Bone marrow (tissue), 2 donors: ENCODE data around the gene LYST.

Experiments
- DNase-seq, 2 donors: peaks; one replicate each; lab custom pipeline; 2025; lab: John Stamatoyannopoulos, UW

LYST gene

DNA sequence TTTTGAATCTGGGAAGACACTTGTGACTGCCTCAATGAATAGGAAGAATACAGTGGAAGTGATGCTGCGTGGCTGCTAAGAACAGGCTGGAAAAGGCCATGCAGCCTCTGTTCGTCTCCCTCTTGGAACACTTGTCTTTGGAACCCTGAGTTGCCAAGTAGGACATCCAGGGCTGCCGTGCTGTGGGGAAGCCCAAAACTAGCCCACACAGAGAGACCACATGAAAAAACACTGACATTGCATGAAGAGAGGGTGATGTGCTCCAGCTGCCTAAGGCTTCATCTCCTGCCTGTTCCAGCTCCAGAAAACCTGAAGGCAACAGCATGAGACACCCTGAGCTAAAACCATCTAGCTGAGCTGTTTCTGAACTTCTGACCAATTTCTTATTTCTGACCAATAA is 156.0 kb downstream of the LYST start:
- DNase-seq: no peak

GRCh38 chr1:235709018-235709417 is 157.7 kb downstream of the LYST start:
- DNase-seq: no peak

DNA sequence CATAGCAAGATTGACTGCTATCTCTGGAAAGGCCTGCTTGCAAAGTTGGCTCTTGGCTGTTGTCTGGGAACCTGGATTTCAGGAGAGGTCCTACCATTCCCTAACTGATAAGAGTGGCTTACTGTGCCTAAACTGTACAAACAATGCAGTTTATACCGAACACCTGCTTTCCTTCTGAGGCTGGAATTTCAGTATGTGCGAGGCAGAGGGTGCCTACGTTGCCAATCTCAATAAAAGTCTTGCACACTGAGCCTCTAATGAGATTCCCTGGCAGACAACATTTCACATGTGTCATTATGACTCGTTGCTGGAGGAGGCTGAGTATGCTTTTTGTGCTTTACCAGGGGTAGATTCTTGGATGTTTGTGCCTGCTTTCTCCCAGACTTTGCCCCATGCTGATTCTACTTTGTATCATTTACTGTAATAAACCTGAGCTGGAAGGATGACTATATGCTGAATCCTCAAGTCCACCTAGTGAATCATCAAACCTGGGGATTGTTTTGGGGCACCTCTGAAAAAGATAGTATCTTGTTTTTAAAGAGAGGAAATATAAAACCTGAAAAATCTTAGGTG is 158.2 kb downstream of the LYST start:
- DNase-seq: no peak

- no peak for DNase-seq
Measured at GRCh38 chr1:235703506-235703905, 163.2 kb downstream of the LYST start.

- DNase-seq: no peak
Measured at GRCh38 chr1:235702412-235702811, 164.3 kb downstream of the LYST start.

DNA sequence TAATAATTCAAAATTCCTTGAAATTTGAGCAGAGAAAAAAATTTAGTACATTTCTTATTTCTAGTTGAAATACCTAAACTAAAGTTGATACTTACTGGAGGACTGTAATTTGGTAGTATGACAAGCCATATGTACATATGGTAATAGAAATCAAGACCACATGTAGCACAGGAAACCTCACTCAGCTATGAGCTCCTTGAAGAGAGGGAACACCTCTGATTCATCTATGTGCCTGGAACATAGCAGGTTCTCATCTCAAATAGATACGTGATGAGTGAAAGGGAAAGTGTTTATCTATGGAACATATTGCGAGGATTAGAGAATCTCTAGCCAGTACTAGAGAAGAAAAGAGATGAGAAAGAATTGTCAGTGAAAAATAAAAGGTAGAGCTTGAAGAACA is 169.2 kb downstream of the LYST start:
- DNase-seq: no peak

GRCh38 chr1:235689356-235689755 is 177.3 kb downstream of the LYST start:
- no peak for DNase-seq

DNA sequence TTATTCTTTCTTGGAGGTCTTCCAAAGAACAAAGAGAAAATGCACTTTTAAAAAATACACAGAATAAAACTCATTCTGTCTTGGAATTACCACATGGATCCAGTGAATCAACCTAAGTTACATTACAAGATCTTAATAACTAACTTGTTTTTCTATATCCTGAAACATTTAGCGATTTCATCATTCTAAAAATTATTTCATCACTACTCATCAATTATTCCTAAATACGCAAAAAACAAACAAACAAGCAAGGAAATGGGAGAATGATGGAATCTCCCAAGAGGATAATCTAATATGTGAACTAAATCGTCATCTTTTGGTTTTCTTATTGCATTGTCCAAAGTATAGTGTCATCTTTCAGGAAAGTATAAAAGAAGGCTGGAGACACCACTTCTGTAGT is 178.6 kb downstream of the LYST start:
- no peak for DNase-seq

DNA sequence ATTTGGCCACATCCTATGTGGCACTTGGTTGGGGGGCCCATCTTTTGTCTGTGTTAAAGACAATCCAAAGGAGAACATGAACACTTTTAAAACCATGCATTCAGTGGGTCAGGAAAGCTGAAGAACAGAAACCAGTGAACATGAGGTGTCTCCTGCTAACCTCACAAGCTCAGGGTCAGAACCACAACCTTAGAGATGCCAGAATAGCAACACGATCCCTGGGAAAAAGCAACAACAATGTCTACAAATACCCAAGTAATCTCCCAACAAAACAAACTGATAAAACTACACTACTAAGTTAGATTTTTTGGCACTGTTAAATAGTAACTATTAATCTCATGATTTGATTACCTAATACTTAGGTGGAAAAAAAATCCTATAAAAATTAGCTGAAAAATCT is 183.1 kb downstream of the LYST start:
- DNase-seq: no peak

- DNase-seq: no peak
Measured at GRCh38 chr1:235682216-235682615, 184.5 kb downstream of the LYST start.

GRCh38 chr1:235679644-235680043 is 187.1 kb downstream of the LYST start:
- no peak for DNase-seq

DNA sequence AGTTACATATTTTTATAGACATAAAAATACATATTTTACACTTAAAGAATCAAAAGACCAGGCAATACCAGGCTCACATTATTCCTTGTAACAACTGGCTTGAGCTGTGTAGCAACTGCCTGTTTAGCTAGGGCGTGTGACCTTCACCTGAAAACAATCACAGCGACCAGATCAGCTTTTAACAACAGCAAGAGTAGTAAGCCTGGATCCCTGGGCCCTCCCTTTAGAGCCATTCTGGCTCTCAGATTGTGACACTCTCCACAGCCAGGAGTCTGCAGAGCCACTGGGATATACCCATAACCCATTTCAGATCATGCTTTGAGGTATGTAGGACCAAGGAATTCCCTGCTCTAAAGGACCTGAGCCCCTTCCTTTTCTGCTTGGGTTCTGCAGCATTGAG is 187.7 kb downstream of the LYST start:
- no peak for DNase-seq

DNA sequence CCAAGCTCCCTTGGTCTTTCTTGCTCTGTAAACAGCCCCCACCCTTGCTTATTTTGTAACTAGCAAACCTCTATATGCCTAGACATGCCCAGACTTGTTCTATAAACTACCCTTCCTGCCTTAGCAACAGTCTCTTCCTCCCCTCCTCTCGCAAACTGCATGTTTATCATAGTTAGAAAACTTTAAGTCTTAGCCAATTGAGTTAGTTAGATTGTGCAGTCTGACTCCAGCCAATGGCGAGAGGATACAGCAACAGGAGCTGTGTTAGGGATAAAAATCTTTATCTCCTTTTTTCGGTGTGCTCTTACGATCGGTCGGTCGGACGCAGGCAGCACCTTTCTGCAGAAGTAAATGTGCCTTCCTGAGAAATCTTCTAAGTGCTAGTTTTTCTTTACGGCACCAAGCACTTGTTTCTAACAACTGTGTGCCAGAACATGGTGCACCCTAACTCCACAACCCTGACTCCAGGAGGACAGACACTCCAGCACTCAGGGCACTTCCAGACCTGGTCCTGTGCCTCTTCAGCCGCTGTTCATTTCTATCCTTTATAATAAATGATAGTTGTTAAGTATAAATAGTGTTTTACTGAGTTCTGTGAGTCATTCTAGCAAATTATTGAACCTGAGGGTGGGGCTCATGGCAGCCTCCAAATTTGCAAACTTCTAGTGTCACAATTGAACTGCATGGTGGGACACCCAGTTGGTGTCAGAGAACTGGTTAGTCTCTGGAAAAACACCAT is 191.4 kb downstream of the LYST start:
- DNase-seq: no peak

DNA sequence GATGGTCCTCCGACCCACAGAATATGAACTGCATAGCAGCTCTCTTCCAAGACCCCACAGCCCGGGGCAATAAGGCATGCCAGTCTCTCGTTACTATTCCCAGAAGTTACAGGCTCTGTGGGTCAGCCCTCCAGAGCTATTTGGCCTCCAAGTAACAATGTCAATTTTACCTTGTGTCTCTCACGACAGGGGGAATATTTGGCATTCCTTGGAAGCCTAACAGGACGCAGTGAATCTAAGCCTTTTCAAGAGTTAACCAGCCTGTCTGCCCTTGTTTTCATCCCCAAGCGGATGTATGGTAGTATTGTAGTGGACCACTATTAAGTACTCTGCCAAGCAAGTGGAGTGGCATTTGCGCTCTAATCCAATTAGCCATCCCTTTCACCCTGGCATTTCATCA is 192.7 kb downstream of the LYST start:
- no peak for DNase-seq

GRCh38 chr1:235671992-235672391 is 194.7 kb downstream of the LYST start:
- no peak for DNase-seq

GRCh38 chr1:235670157-235670776 is 196.4 kb downstream of the LYST start:
- no peak for DNase-seq

- no peak for DNase-seq
Measured at GRCh38 chr1:235669277-235669676, 197.4 kb downstream of the LYST start.

- DNase-seq: no peak
Measured at GRCh38 chr1:235663628-235664027, 203.1 kb downstream of the LYST start.

GRCh38 chr1:235661568-235661967 is 205.1 kb downstream of the LYST start:
- DNase-seq: no peak

DNA sequence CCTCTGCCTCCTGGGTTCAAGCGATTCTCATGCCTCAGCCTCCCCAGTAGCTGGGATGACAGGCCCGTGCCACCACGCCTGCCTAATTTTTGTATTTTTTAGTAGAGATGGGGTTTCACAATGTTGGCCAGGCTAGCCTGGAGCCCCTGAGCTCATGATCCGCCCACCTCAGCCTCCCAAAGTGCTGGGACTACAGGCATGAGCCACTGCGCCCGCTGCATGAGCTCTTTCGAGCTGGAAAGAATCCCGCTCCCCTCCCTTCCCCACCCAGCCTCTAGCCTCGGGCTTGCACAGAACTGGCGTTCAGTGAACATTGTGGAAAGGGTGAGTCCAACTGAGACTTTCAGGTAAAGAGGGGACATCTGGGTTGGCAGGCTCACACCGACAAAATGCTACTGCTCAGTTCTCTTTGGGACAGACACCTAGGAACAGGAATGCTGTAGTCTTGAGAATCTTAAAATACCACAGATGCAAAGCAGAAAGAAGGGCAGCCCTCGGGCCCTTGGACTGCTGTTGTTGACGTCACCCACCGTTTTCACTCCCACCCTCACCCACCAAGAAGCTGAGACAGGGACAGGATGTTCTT is 207.4 kb downstream of the LYST start:
- no peak for DNase-seq

DNA sequence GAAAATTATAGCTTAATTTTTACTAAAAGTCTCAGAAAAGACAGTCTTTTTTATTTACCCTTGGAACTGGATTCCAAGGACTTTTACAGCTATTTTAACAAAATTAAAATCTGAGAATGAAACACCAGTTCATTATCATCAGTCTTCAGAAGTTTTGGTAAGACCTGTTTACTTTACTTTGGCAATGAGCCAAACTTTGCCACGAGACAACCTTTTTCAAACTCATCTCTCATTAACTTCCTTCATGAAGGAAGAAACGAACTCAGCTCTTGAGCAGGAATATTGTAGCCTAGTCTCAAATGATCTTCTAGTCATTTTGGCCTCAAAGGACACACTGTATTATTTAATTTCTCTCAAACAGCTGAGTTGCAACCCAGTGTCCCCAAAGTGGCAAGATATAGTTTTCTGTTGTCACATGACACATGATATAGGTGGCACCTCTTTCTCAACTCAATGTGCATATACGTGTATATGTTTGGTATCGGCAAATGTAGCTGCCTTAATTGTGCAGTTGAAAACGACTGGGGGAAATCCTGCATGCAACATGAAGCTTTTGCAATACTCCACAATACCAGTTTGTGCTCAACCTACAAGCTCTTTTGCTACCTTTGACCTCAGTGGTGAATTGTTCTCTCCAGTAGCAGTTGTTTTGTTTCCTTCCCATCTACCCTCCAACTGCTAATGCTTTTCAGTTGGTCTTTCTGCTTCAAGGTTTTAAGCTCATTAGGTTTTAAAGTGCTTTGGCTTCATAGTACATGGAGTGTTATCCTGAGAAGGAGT is 208.8 kb downstream of the LYST start:
- no peak for DNase-seq

- no peak for DNase-seq
Measured at GRCh38 chr1:235657269-235657668, 209.4 kb downstream of the LYST start.
